K562 (cell line): ENCODE results near the gene POR. TPM values are rescaled to one million over a fixed set of nuclear protein-coding genes. Genes with fewer than 3 reads are reported as not detected.
A peak's percentile ranks its signal among the peaks of the same experiment; 100 is the strongest.

Source experiments
- ARID2 ChIP-seq: fragments of 450-650 bp; IDR thresholded peaks from 2 replicates; pipeline ENCODE4 v1.6.1; 2017; ENCODE audit warnings: antibody characterized with exemption, mild to moderate bottlenecking
- BCOR ChIP-seq: fragments of 450-650 bp; IDR thresholded peaks from 2 replicates; pipeline ENCODE4 v1.6.1; 2016
- C11orf30 ChIP-seq: fragments of 450-650 bp; IDR thresholded peaks from 2 replicates; pipeline ENCODE4 v1.6.1; 2016; ENCODE audit warnings: low read depth, mild to moderate bottlenecking
- ESRRA ChIP-seq: fragments of 450-650 bp; IDR thresholded peaks from 2 replicates; pipeline ENCODE4 v1.6.1; 2014; ENCODE audit warnings: low read depth, mild to moderate bottlenecking, moderate library complexity, borderline replicate concordance
- GABPB1 ChIP-seq: sonication (generic); formaldehyde crosslinking; IDR thresholded peaks from 2 replicates; pipeline ENCODE4 v1.8.0; 2022; ENCODE audit warnings: mild to moderate bottlenecking, missing genetic modification reagents
- GATA2 ChIP-seq: sonication (generic); formaldehyde crosslinking; IDR thresholded peaks from 2 replicates; pipeline ENCODE4 v1.4.0; 2020; ENCODE audit warnings: mild to moderate bottlenecking, missing genetic modification reagents
- HDAC6 ChIP-seq: IDR thresholded peaks from 2 replicates; pipeline ENCODE4 v1.6.1; 2012; ENCODE audit warnings: low read depth, mild to moderate bottlenecking, control low read depth, inconsistent platforms, low read length, moderate library complexity
- HIVEP1 ChIP-seq: fragments of 250-450 bp; sonication (Bioruptor Pico); IDR thresholded peaks from 2 replicates; pipeline ENCODE4 v1.4.0; 2020; ENCODE audit warnings: mild to moderate bottlenecking
- KDM2B ChIP-seq: fragments of 250-450 bp; sonication (Bioruptor Pico); IDR thresholded peaks from 2 replicates; pipeline ENCODE4 v1.8.0; 2021; ENCODE audit warnings: mild to moderate bottlenecking, moderate library complexity
- MCM7 ChIP-seq, 2 experiments: fragments of 450-650 bp; IDR thresholded peaks; 2 replicates each; pipeline ENCODE4 v1.6.1; 2016 to 2018
- NCOA1 ChIP-seq: fragments of 450-650 bp; IDR thresholded peaks from 2 replicates; pipeline ENCODE4 v1.6.1; 2016; ENCODE audit warnings: low read depth
- NCOR1 ChIP-seq: fragments of 450-650 bp; IDR thresholded peaks from 2 replicates; pipeline ENCODE4 v1.6.1; 2016; ENCODE audit warnings: mild to moderate bottlenecking, moderate library complexity
- NFIX ChIP-seq: fragments of 250-450 bp; sonication (Bioruptor Pico); IDR thresholded peaks from 2 replicates; pipeline ENCODE4 v1.4.0; 2020; ENCODE audit warnings: low read depth, mild to moderate bottlenecking, moderate library complexity
- NR1H2 ChIP-seq: sonication (generic); formaldehyde crosslinking; IDR thresholded peaks from 2 replicates; pipeline ENCODE4 v1.4.0; 2020; ENCODE audit warnings: mild to moderate bottlenecking, missing genetic modification reagents
- POLR2AphosphoS2 ChIP-seq: IDR thresholded peaks from 2 replicates; pipeline ENCODE4 v1.6.1; 2012; ENCODE audit warnings: low read length, improper control_type of control experiment
- POLR2G ChIP-seq: fragments of 200-400 bp; formaldehyde crosslinking; IDR thresholded peaks from 2 replicates; pipeline ENCODE4 v1.6.1; 2017; ENCODE audit warnings: low read depth, mild to moderate bottlenecking, antibody characterized with exemption, low read length, moderate library complexity
- RAD21 ChIP-seq, 2 experiments: fragments of 250-450 bp in 1 of 2; fragments of 450-650 bp in 1 of 2; sonication (Bioruptor Pico) in 1 of 2; formaldehyde crosslinking in 1 of 2; IDR thresholded peaks in 1 of 2; conservative IDR thresholded peaks in 1 of 2; 2 replicates each; pipeline versions ENCODE4 v1.4.0 to v1.8.0; 2020 to 2022; ENCODE audit warnings: mild to moderate bottlenecking in 2 of 2, moderate library complexity in 1 of 2
- RERE ChIP-seq: sonication (generic); formaldehyde crosslinking; IDR thresholded peaks from 2 replicates; pipeline ENCODE4 v1.8.0; 2023; ENCODE audit warnings: missing genetic modification reagents, mild to moderate bottlenecking, borderline replicate concordance
- SP1 ChIP-seq: sonication (generic); formaldehyde crosslinking; IDR thresholded peaks from 2 replicates; pipeline ENCODE4 v1.8.1; 2022; ENCODE audit warnings: mild to moderate bottlenecking, missing genetic modification reagents
- STAT5A ChIP-seq: IDR thresholded peaks from 2 replicates; pipeline ENCODE4 v1.6.1; 2012; ENCODE audit warnings: low read length, inconsistent platforms, borderline replicate concordance
- TRIM28 ChIP-seq: fragments of 450-650 bp; IDR thresholded peaks from 2 replicates; pipeline ENCODE4 v1.6.1; 2017
- USF2 ChIP-seq: sonication (generic); formaldehyde crosslinking; IDR thresholded peaks from 2 replicates; pipeline ENCODE4 v1.5.0; 2020; ENCODE audit warnings: missing genetic modification reagents
- ZNF175 ChIP-seq: fragments of 200-800 bp; sonication (Bioruptor generic); IDR thresholded peaks from 2 replicates; pipeline ENCODE4 v1.6.1; 2016; ENCODE audit warnings: low read depth, mild to moderate bottlenecking, missing genetic modification characterization, missing compliant biosample characterization
- ZNF445 ChIP-seq: fragments of 250-450 bp; sonication (Bioruptor Pico); IDR thresholded peaks from 2 replicates; pipeline ENCODE4 v1.4.0; 2020; ENCODE audit warnings: low read depth, mild to moderate bottlenecking, moderate library complexity
- polyA plus RNA-seq, 8 experiments: library from polyadenylated mRNA; depleted of rRNA in 4 of 8; stranded (reverse) in 5 of 8; unstranded in 3 of 8; fragments of >200 nt; fragmentation: Nextera tagmentation in 2 of 8; fragmentation: Illumina TruSeq in 1 of 8; extraction: Ambion mirVana in 2 of 8; extraction: Trizol in 1 of 8; gene quantifications; 2 replicates each; pipeline versions ENCODE4 v1.2.1 to v1.2.3, GENCODE V29; 2011 to 2014; ENCODE audit warnings: inconsistent platforms in 1 of 8, missing spikeins in 1 of 8
- total RNA-seq, 7 experiments: library from RNA; depleted of rRNA in 6 of 7; stranded (reverse); fragments of >200 nt in 6 of 7; fragmentation: Illumina TruSeq in 2 of 7; extraction: Trizol in 2 of 7; gene quantifications; 2 replicates each; pipeline versions ENCODE4 v1.2.1 to v1.2.3, GENCODE V29; 2011 to 2021; ENCODE audit warnings: low replicate concordance in 1 of 7

POR gene
- total and polyA plus RNA-seq, 9 of the 15 experiments (the other 6 are each of a cell fraction or from before 2014, with no cell fraction given): 4.7 to 142 (median 40.8) TPM

GRCh38 chr7:75866489-75867389, 48.2 kb upstream of the POR start (continued):
- TF ChIP-seq C11orf30: peak; percentile 80
- TF ChIP-seq NR1H2 (CRISPR knock-in tag): no peak
- TF ChIP-seq GABPB1 (CRISPR knock-in tag): peak; percentile 42; the same call in 1 of the 2 replicates
- no peak for TF ChIP-seq USF2 (CRISPR knock-in tag)
- no peak for TF ChIP-seq RERE (CRISPR knock-in tag)
- peak; percentile 96 for TF ChIP-seq ARID2
- TF ChIP-seq SP1 (CRISPR knock-in tag): peak; percentile 38; the same call in 1 of the 2 replicates
- TF ChIP-seq NCOA1: peak; percentile 64; the same call in 1 of the 2 replicates
- 0 out of 2 replicates have a peak, but pooled peaks have one; percentile 45 for TF ChIP-seq GATA2 (CRISPR knock-in tag)
- TF ChIP-seq TRIM28: peak; percentile 65; the same call in 1 of the 2 replicates
- TF ChIP-seq ESRRA: 0 out of 2 replicates have a peak, but pooled peaks have one; percentile 33
- peak; percentile 84 for TF ChIP-seq NCOR1
- peak in 1 of 2 experiments; percentile 69; a peak in 1 of 4 replicates for TF ChIP-seq MCM7 (IDR thresholded peaks at IDR 0.05)
- no peak for TF ChIP-seq NFIX (CRISPR knock-in tag)
- 0 out of 2 replicates have a peak, but pooled peaks have one; percentile 4 for TF ChIP-seq STAT5A
- no peak for TF ChIP-seq ZNF445
- TF ChIP-seq BCOR: peak; percentile 84
- TF ChIP-seq ZNF175: 0 out of 2 replicates have a peak, but pooled peaks have one; percentile 16
- peak; percentile 98 to 99 for TF ChIP-seq RAD21 (CRISPR knock-in tag; conservative IDR thresholded peaks at IDR 0.05 in 1 of 2, IDR thresholded peaks at IDR 0.05 in 1 of 2)
- TF ChIP-seq POLR2AphosphoS2: no peak
- no peak for TF ChIP-seq KDM2B
- TF ChIP-seq HDAC6: no peak
- TF ChIP-seq POLR2G: peak; percentile 56
- TF ChIP-seq HIVEP1: no peak
